GM06990 (cell line): ENCODE data around the gene CEP112.

Experiments
- DNase-seq: peaks from one replicate; pipeline ENCODE4 v3.0.0-alpha.2; 2011; ENCODE audit not compliant: insufficient read length; ENCODE audit errors: extremely low read depth
- H3K27me3 ChIP-seq: replicated peaks from 2 replicates; pipeline ENCODE4 v1.6.0; 2011; ENCODE audit warnings: low read length; ENCODE audit not compliant: control insufficient read depth, insufficient read depth
- H3K36me3 ChIP-seq: 2 replicates; pipeline ENCODE4 v1.5.1; 2011; ENCODE audit warnings: low read length; ENCODE audit not compliant: control insufficient read depth, insufficient read depth
- H3K4me3 ChIP-seq: replicated peaks from 2 replicates; pipeline ENCODE4 v1.5.1; 2011; ENCODE audit warnings: low read depth, mild to moderate bottlenecking, control low read depth, low read length
- TF ChIP-seq, protein P1 (sequence below): IDR thresholded peaks from 2 replicates; pipeline ENCODE4 v1.5.1; 2011; ENCODE audit warnings: low read length, control low read depth, mild to moderate bottlenecking, inconsistent platforms; ENCODE audit not compliant: insufficient read depth, poor library complexity, severe bottlenecking

The CEP112 gene

GRCh38 chr17:65953316-65954147 lies 238.4 kb downstream of the CEP112 start:
- H3K4me3 ChIP-seq, result no peak overlapping the region
- no peaks in the 10 kb centered on the region for H3K36me3 ChIP-seq
- no peaks in the 10 kb centered on the region for H3K27me3 ChIP-seq
- DNase-seq, result no peak
- TF ChIP-seq, protein P1, sequence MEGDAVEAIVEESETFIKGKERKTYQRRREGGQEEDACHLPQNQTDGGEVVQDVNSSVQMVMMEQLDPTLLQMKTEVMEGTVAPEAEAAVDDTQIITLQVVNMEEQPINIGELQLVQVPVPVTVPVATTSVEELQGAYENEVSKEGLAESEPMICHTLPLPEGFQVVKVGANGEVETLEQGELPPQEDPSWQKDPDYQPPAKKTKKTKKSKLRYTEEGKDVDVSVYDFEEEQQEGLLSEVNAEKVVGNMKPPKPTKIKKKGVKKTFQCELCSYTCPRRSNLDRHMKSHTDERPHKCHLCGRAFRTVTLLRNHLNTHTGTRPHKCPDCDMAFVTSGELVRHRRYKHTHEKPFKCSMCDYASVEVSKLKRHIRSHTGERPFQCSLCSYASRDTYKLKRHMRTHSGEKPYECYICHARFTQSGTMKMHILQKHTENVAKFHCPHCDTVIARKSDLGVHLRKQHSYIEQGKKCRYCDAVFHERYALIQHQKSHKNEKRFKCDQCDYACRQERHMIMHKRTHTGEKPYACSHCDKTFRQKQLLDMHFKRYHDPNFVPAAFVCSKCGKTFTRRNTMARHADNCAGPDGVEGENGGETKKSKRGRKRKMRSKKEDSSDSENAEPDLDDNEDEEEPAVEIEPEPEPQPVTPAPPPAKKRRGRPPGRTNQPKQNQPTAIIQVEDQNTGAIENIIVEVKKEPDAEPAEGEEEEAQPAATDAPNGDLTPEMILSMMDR, result no peak

- Histone ChIP-seq H3K36me3 (no peaks in the 10 kb centered on the region), H3K4me3 (no peak overlapping the region), H3K27me3 (no peaks in the 10 kb centered on the region)
- TF ChIP-seq, protein P1, result no peak
- no peak for DNase-seq
These were observed 239.3 kb downstream of the CEP112 start for GRCh38 chr17:65952586-65952985.

GRCh38 chr17:65952015-65952414 lies 239.9 kb downstream of the CEP112 start:
- H3K4me3 ChIP-seq, result no peak overlapping the region
- H3K27me3 ChIP-seq, result no peaks in the 10 kb centered on the region
- TF ChIP-seq, protein P1, result no peak
- H3K36me3 ChIP-seq, result no peaks in the 10 kb centered on the region
- no peak for DNase-seq

DNA sequence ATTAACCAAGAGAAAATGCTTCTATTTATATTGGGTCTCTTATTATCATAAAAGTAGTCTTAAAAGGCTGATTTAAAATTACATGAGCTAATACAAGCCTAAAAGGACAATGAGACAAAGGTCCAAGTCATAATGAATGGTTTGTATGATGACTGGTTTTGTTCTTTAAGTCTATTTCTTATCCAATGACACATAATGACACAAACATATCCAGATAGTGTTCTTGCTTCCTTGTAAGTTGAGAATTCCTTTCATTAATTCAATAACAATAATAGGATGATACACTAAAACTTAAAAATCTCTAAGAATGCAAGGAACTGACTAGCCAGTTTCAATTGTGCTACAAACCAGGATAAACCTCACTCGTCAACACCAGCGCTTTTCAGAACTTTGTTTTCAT lies 244.1 kb downstream of the CEP112 start:
- H3K36me3 ChIP-seq, result no peaks in the 10 kb centered on the region
- TF ChIP-seq, protein P1, result no peak
- no peaks in the 10 kb centered on the region for H3K27me3 ChIP-seq
- DNase-seq, result no peak
- H3K4me3 ChIP-seq, result no peak overlapping the region

DNA sequence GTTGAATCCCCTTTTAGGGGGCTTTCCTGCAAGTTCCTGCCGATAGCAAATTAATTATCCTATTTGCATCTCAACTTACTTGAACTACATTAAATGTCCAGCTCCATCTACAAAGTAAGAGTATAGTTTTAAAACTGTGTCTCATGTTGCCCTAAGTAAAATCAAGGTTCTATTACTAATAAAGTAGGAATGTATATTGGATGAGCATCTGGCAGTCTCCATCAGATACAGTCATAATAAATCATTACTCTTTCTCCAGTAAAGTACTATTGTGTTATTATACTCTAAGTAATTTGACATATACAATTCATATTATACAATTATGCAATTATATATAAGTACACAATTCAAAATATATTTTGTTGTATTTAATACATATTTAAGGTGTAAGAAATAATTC lies 249.3 kb downstream of the CEP112 start:
- Histone ChIP-seq H3K4me3 (no peak overlapping the region), H3K27me3 (no peaks in the 10 kb centered on the region), H3K36me3 (no peaks in the 10 kb centered on the region)
- DNase-seq, result no peak
- TF ChIP-seq, protein P1, result no peak
